ENCODE data around the gene TIMP3.

Gene TIMP3

GRCh38 chr22:32903507-32903906 is 102.0 kb downstream of the TIMP3 start:
- ATAC-seq (replicated peaks; ENCODE audit: extremely low read depth, poor library complexity, severe bottlenecking), result no peak
- H3K27me3 Mint-ChIP-seq, result no peaks in the 10 kb centered on the region

GRCh38 chr22:32904044-32904443 is 102.5 kb downstream of the TIMP3 start:
- no peak for DNase-seq (ENCODE audit: low spot score in 2 of 2)
- no peak for ATAC-seq (replicated peaks; ENCODE audit: extremely low read depth, poor library complexity, severe bottlenecking)
- H3K4me1 Mint-ChIP-seq, result no peaks in the 10 kb centered on the region
- H3K9me3 Mint-ChIP-seq, result no peaks in the 10 kb centered on the region
- H3K27me3 Mint-ChIP-seq, result no peaks in the 10 kb centered on the region
- H3K4me3 Mint-ChIP-seq, result no peak overlapping the region
- H3K36me3 Mint-ChIP-seq (ENCODE audit: insufficient read depth), result no peaks in the 10 kb centered on the region
- H3K27ac Mint-ChIP-seq (ENCODE audit: low read depth), result no peak overlapping the region

More at GRCh38 chr22:32903507-32903906, 102.0 kb downstream of the TIMP3 start:
- H3K27ac Mint-ChIP-seq (ENCODE audit: low read depth), result no peak overlapping the region
- DNase-seq (ENCODE audit: low spot score in 2 of 2), result no peak
- H3K36me3 Mint-ChIP-seq (ENCODE audit: insufficient read depth), result no peaks in the 10 kb centered on the region
- no peaks in the 10 kb centered on the region for H3K4me1 Mint-ChIP-seq
- H3K9me3 Mint-ChIP-seq, result no peaks in the 10 kb centered on the region
- no peak overlapping the region for H3K4me3 Mint-ChIP-seq

- DNase-seq (ENCODE audit: low spot score in 2 of 2) (no peak), ATAC-seq (replicated peaks; ENCODE audit: extremely low read depth, poor library complexity, severe bottlenecking) (no peak)
- H3K27me3 Mint-ChIP-seq, result no peaks in the 10 kb centered on the region
- H3K4me3 Mint-ChIP-seq, result no peak overlapping the region
- H3K4me1 Mint-ChIP-seq, result no peaks in the 10 kb centered on the region
- no peak overlapping the region for H3K27ac Mint-ChIP-seq (ENCODE audit: low read depth)
- H3K36me3 Mint-ChIP-seq (ENCODE audit: insufficient read depth), result no peaks in the 10 kb centered on the region
- H3K9me3 Mint-ChIP-seq, result no peaks in the 10 kb centered on the region
Measured at GRCh38 chr22:32905400-32905799, 103.9 kb downstream of the TIMP3 start.

- DNase-seq (ENCODE audit: low spot score in 2 of 2), result no peak
- Mint-ChIP-seq H3K27me3 (peaks cover 12% of the 10 kb centered on the region), H3K9me3 (no peaks in the 10 kb centered on the region), H3K27ac (ENCODE audit: low read depth) (no peak overlapping the region), H3K36me3 (ENCODE audit: insufficient read depth) (no peaks in the 10 kb centered on the region), H3K4me1 (no peaks in the 10 kb centered on the region), H3K4me3 (no peak overlapping the region)
- no peak for ATAC-seq (replicated peaks; ENCODE audit: extremely low read depth, poor library complexity, severe bottlenecking)
Measured at GRCh38 chr22:32909581-32910428, 108.3 kb downstream of the TIMP3 start.

- ATAC-seq (replicated peaks; ENCODE audit: extremely low read depth, poor library complexity, severe bottlenecking) (no peak), DNase-seq (ENCODE audit: low spot score in 2 of 2) (no peak)
- H3K9me3 Mint-ChIP-seq, result peaks cover 3% of the 10 kb centered on the region
- peaks cover 12% of the 10 kb centered on the region for H3K27me3 Mint-ChIP-seq
- H3K36me3 Mint-ChIP-seq (ENCODE audit: insufficient read depth), result no peaks in the 10 kb centered on the region
- H3K27ac Mint-ChIP-seq (ENCODE audit: low read depth), result no peak overlapping the region
- no peaks in the 10 kb centered on the region for H3K4me1 Mint-ChIP-seq
- no peak overlapping the region for H3K4me3 Mint-ChIP-seq
Measured at GRCh38 chr22:32910429-32910772, 108.9 kb downstream of the TIMP3 start.

- Mint-ChIP-seq H3K4me1 (no peaks in the 10 kb centered on the region), H3K9me3 (peaks cover 6% of the 10 kb centered on the region), H3K27ac (ENCODE audit: low read depth) (no peak overlapping the region), H3K27me3 (peaks cover 12% of the 10 kb centered on the region), H3K36me3 (ENCODE audit: insufficient read depth) (no peaks in the 10 kb centered on the region), H3K4me3 (no peak overlapping the region)
- DNase-seq (ENCODE audit: low spot score in 2 of 2) (no peak), ATAC-seq (replicated peaks; ENCODE audit: extremely low read depth, poor library complexity, severe bottlenecking) (no peak)
Measured at GRCh38 chr22:32911503-32911902, 110.0 kb downstream of the TIMP3 start.

Measured in central memory CD8-positive, alpha-beta T cell (primary cell).